Activated CD4-positive, alpha-beta T cell treated with anti-CD3 and anti-CD28 coated beads, Interleukin-2, amount 50 U/mL, for 48 hours (primary cell): ENCODE measurements around the gene ZNF121.

ENCODE experiments used
- DNase-seq, 2 experiments: peaks; one replicate each; pipeline ENCODE4 v3.0.0-alpha.2; 2020

ZNF121 gene

GRCh38 chr19:9538183-9539058 lies 45.9 kb downstream of the ZNF121 start, which contains the start of gene ZNF426:
TSS of gene ZNF426 (minus strand) at chr19:9538645. CDS start at chr19:9536232, 2,413 bp downstream.
- DNase-seq: peak; percentile 87 to 91

- no peak for DNase-seq
Observed at GRCh38 chr19:9535934-9536333, 48.4 kb downstream of the ZNF121 start.

- peak in 1 of 2 experiments; percentile 13 for DNase-seq
Observed at GRCh38 chr19:9531933-9532332, 52.4 kb downstream of the ZNF121 start.

GRCh38 chr19:9528757-9529336 lies 55.5 kb downstream of the ZNF121 start:
- DNase-seq: no peak

- no peak for DNase-seq
Observed at GRCh38 chr19:9523885-9524474, 60.3 kb downstream of the ZNF121 start.
